Ascending aorta (tissue), 2 donors: ENCODE data around the gene SRGAP1. TPM values are rescaled to one million over a fixed set of nuclear protein-coding genes. Genes with fewer than 3 reads are reported as not detected.
A peak's percentile ranks its signal among the peaks of the same experiment; 100 is the strongest.

Source experiments
- DNase-seq, 2 donors: peaks; one replicate each; pipeline ENCODE4 v3.0.0-alpha.2; 2019; ENCODE audit warnings: low spot score in 2 of 2
- H3K27ac ChIP-seq, 2 donors: fragments of 200-600 bp; sonication (generic); one replicate each; pipeline ENCODE4 v1.5.1; 2016 to 2017; ENCODE audit warnings: mild to moderate bottlenecking in 1 of 2
- H3K27me3 ChIP-seq: fragments of 200-600 bp; sonication (generic); one replicate; pipeline ENCODE4 v1.5.1; 2017
- H3K36me3 ChIP-seq, 2 donors: fragments of 200-600 bp; sonication (generic); one replicate each; pipeline ENCODE4 v1.5.1; 2016
- H3K4me1 ChIP-seq, 2 donors: fragments of 200-600 bp; sonication (generic); one replicate each; pipeline ENCODE4 v1.5.1; 2016 to 2017; ENCODE audit warnings: mild to moderate bottlenecking in 1 of 2
- H3K4me3 ChIP-seq, 2 donors: fragments of 200-600 bp; sonication (generic); one replicate each; pipeline ENCODE4 v1.5.1; 2016 to 2017; ENCODE audit warnings: mild to moderate bottlenecking in 1 of 2
- H3K9me3 ChIP-seq, 2 donors: fragments of 200-600 bp; sonication (generic); one replicate each; pipeline ENCODE4 v1.5.1; 2016
- intact Hi-C: fragments of 100-400 bp; cut with DNase I; formaldehyde crosslinking; loops from one replicate; pipeline ENCODE4 v1.15.1; 2023
- total RNA-seq: library from RNA; depleted of rRNA; stranded (reverse); fragments of >200 nt; gene quantifications from one replicate; pipeline ENCODE4 v1.1.0, GENCODE V29; 2016
- TF ChIP-seq, protein P1 (sequence below), 3 experiments: fragments of 200-600 bp in 2 of 3; fragments of 450-650 bp in 1 of 3; sonication (generic) in 2 of 3; IDR thresholded peaks; one replicate each; pipeline ENCODE4 v1.5.1; 2016 to 2019; ENCODE audit warnings: antibody characterized with exemption in 3 of 3, mild to moderate bottlenecking in 1 of 3, moderate library complexity in 1 of 3

Gene SRGAP1
- total RNA-seq, 1 donor from 2014 or later: 5.5 TPM

DNA sequence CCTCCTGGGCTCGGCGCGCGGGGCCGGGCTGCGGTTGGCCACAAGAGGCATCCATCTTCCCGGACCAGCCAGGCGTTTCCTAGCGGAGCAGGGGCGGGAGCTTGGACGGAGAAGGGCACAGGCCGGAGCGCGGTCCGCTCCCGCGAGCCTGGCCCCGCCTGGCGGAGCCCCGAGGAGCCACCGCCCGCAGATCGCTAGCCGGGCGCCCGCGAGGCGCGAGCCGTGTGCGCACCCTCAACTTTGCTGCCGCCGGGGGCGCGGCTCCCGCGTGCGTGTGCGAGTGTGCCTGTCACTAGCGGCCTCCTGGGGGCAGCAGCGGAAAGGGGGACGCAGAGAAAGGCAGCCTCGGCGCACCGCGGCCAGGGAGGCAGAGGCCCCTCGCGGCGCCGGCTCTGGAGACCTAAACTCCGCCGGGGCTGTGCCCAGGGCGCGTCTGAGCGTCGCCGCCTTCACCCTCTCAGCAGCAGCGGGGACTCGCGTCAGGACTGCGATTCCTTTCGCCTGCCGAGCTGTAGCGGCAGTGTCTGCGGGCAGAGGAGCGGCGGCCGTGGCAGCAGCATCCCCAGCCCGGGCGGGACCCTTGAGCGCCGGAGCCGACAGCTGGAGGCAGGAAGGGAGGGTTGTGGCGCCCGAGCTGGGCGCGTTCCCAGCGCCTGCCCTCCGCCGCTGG is 644 bp upstream of the SRGAP1 start:
- Histone ChIP-seq H3K4me1 (peaks cover 0 to 4% of the 10 kb centered on the region in 2 donors), H3K9me3 (no peaks in the 10 kb centered on the region), H3K27me3 (no peaks in the 10 kb centered on the region), H3K27ac (peak overlapping the region; percentile 96 to 98), H3K4me3 (peak overlapping the region; percentile 80 to 96), H3K36me3 (no peaks in the 10 kb centered on the region)
- DNase-seq: peak; percentile 63 to 94
- intact Hi-C loops: loop anchor here (1.0 to 10.0 kb wide), 6 partner anchors 65 to 1379 kb away; partner anchors contain the start of genes KICS2, MON2, RXYLT1 and XPOT
- TF ChIP-seq, protein P1, sequence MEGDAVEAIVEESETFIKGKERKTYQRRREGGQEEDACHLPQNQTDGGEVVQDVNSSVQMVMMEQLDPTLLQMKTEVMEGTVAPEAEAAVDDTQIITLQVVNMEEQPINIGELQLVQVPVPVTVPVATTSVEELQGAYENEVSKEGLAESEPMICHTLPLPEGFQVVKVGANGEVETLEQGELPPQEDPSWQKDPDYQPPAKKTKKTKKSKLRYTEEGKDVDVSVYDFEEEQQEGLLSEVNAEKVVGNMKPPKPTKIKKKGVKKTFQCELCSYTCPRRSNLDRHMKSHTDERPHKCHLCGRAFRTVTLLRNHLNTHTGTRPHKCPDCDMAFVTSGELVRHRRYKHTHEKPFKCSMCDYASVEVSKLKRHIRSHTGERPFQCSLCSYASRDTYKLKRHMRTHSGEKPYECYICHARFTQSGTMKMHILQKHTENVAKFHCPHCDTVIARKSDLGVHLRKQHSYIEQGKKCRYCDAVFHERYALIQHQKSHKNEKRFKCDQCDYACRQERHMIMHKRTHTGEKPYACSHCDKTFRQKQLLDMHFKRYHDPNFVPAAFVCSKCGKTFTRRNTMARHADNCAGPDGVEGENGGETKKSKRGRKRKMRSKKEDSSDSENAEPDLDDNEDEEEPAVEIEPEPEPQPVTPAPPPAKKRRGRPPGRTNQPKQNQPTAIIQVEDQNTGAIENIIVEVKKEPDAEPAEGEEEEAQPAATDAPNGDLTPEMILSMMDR (IDR thresholded peaks at IDR 0.05): peak; percentile 84 to 95 (median 89)

DNA sequence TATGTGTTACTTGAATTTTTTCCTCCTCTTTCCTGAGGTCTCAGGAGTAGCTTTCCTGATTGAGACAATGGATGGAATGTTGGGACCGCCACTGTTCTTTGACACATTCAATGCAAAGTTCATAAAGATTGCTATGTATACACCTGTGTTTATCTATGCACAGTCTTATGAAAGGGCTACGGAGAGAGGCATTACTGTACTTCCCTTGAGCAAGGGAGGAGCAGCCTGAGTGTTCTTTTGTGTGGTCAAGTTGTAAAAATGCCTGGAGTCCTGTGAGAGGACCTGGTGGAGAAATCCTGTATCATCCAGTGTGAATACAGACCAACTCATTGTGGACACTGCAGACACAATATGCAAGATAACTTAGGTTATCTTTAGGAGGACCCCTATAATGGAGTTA is 1.2 kb downstream of the SRGAP1 start:
- H3K4me3 ChIP-seq: peak overlapping the region; percentile 80 to 96
- H3K27me3 ChIP-seq: no peaks in the 10 kb centered on the region
- TF ChIP-seq, protein P1 (IDR thresholded peaks at IDR 0.05): no peak
- no peak for DNase-seq
- H3K27ac ChIP-seq: no peak overlapping the region
- peaks cover 0 to 4% of the 10 kb centered on the region in 2 donors for H3K4me1 ChIP-seq
- H3K36me3 ChIP-seq: no peaks in the 10 kb centered on the region
- no peaks in the 10 kb centered on the region for H3K9me3 ChIP-seq
- intact Hi-C loops: loop anchor here (10.0 kb wide), 1 partner anchor 1381 kb away; the partner anchor contains the start of gene MON2

DNA sequence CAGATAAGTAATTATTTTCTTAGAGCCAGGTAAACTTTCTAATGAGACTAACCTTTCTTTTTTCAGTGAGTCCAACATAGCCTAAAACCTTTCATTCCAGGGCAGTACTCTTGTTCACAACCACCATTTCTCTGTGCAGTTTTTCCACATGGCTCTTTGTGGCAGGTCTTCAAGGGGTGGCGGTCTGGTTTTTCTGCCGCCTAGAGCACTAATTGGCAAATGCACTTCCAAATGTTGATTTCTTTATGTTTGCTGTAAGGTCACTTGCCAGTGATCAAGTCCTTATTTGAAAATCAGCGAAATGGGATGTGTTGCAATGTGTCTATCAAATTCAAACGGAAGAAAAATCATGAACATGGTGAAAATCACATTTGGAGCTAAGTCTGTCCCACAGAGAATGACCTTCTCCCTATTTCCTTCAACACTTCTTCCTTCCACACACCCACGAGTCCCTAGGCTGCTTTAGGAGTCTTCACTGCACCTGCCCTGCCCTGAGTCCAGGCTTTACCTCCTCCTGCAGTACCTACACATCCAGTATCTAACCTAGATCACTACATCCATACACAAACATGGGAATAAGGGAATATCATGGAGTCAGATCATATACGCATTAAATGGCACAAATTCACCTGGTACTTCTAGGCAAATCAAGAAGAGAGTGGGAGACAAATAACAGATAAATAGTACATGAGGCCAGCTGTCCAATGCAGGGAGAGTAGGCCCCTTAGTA is 1.9 kb downstream of the SRGAP1 start:
- no peaks in the 10 kb centered on the region for H3K27me3 ChIP-seq
- no peaks in the 10 kb centered on the region for H3K36me3 ChIP-seq
- no peak for DNase-seq
- intact Hi-C loops: loop anchor here (10.0 kb wide), 1 partner anchor 1382 kb away; the partner anchor contains the start of gene MON2
- H3K9me3 ChIP-seq: no peaks in the 10 kb centered on the region
- H3K4me1 ChIP-seq: peaks cover 0 to 4% of the 10 kb centered on the region in 2 donors
- TF ChIP-seq, protein P1 (IDR thresholded peaks at IDR 0.05): no peak
- no peak overlapping the region for H3K27ac ChIP-seq
- no peak overlapping the region for H3K4me3 ChIP-seq

DNA sequence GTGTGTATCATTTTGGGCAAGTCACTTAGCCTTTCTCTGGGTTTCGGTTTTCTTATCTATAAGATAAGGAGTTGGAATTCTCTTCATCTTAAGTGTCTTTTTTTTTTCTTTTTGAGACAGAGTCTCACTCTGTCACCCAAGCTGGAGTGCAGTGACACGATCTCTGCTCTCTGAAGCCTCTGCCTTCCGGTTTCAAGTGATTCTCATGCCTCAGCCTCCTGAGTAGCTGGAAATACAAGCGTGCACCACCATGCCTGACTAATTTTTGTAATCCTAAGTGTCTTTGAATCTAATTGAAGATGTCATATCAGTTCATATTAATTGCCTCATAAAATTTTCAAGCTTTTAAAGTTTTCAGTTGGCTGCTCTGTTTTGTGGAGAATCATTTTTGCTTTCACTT is 4.0 kb downstream of the SRGAP1 start:
- no peaks in the 10 kb centered on the region for H3K9me3 ChIP-seq
- peaks cover 0 to 4% of the 10 kb centered on the region in 2 donors for H3K4me1 ChIP-seq
- no peak overlapping the region for H3K4me3 ChIP-seq
- H3K27me3 ChIP-seq: no peaks in the 10 kb centered on the region
- no peaks in the 10 kb centered on the region for H3K36me3 ChIP-seq
- TF ChIP-seq, protein P1 (IDR thresholded peaks at IDR 0.05): no peak
- H3K27ac ChIP-seq: no peak overlapping the region
- no peak for DNase-seq
- intact Hi-C loops: loop anchor here (10.0 kb wide), 1 partner anchor 1384 kb away; the partner anchor contains the start of gene MON2

DNA sequence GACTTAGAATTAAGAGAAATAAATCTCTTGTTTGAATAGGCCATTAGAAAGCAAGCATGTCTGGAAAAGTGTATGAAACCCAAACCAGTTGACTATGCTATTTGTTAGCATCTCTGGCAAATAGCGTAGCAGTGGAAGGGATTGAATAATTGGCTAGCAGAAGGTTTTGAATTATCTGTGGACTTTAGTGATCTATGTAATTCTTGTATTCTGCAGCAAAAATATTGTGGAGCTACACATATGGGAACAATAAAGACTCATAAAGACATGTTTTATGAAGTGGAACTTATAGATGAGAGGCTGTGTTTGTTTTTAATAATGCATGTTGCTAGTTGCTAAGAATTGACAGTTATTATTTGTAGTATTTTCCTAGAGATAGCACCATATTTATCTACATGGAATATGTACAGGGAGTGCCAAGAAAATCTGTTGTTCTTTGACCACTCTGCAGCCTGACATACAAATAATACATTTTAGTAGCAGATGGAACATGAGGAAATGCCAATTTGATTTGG is 4.7 kb downstream of the SRGAP1 start:
- intact Hi-C loops: loop anchor here (10.0 kb wide), 1 partner anchor 1384 kb away; the partner anchor contains the start of gene MON2
- H3K4me3 ChIP-seq: no peak overlapping the region
- H3K27me3 ChIP-seq: no peaks in the 10 kb centered on the region
- peaks cover 0 to 4% of the 10 kb centered on the region in 2 donors for H3K4me1 ChIP-seq
- DNase-seq: no peak
- H3K36me3 ChIP-seq: no peaks in the 10 kb centered on the region
- no peak overlapping the region for H3K27ac ChIP-seq
- TF ChIP-seq, protein P1 (IDR thresholded peaks at IDR 0.05): no peak
- no peaks in the 10 kb centered on the region for H3K9me3 ChIP-seq
